NT2/D1 (cell line): ENCODE results near the gene GLIS1.
"Not testable (repeated sequence)": the region's sequence is repeated elsewhere in the genome, so short reads cannot be mapped to it uniquely, and the experiment has no call there.

ENCODE experiments used
- DNase-seq: peaks from one replicate; pipeline ENCODE4 v3.0.0-alpha.2; 2011; ENCODE audit warnings: low read depth, low spot score
- H3K27me3 ChIP-seq: 2 replicates; pipeline ENCODE4 v1.6.0; 2011; ENCODE audit warnings: mild to moderate bottlenecking; ENCODE audit not compliant: insufficient read length, insufficient read depth
- H3K36me3 ChIP-seq: 2 replicates; pipeline ENCODE4 v1.6.1; 2011; ENCODE audit warnings: mild to moderate bottlenecking, low read length, mixed read lengths; ENCODE audit not compliant: insufficient read depth, insufficient read length
- H3K4me1 ChIP-seq: 2 replicates; pipeline ENCODE4 v1.5.1; 2011; ENCODE audit not compliant: insufficient read depth, insufficient read length
- H3K4me3 ChIP-seq: 2 replicates; pipeline ENCODE4 v1.5.1; 2011; ENCODE audit warnings: low read depth; ENCODE audit not compliant: insufficient read length
- H3K9ac ChIP-seq: 2 replicates; pipeline ENCODE4 v1.6.0; 2011; ENCODE audit warnings: low read depth; ENCODE audit not compliant: insufficient read length
- H3K9me3 ChIP-seq: 2 replicates; pipeline ENCODE4 v1.5.1; 2011; ENCODE audit warnings: mild to moderate bottlenecking, low read length; ENCODE audit not compliant: insufficient read depth
- SUZ12 ChIP-seq: IDR thresholded peaks from 2 replicates; pipeline ENCODE4 v1.6.1; 2011; ENCODE audit not compliant: insufficient read length, insufficient read depth; ENCODE audit errors: extremely low read depth
- YY1 ChIP-seq: IDR thresholded peaks from 2 replicates; pipeline ENCODE4 v1.6.1; 2011; ENCODE audit not compliant: insufficient read length, insufficient read depth
- ZNF274 ChIP-seq: IDR thresholded peaks from 2 replicates; pipeline ENCODE4 v1.6.1; 2011; ENCODE audit warnings: mild to moderate bottlenecking, low read depth, low read length

GLIS1 gene

DNA sequence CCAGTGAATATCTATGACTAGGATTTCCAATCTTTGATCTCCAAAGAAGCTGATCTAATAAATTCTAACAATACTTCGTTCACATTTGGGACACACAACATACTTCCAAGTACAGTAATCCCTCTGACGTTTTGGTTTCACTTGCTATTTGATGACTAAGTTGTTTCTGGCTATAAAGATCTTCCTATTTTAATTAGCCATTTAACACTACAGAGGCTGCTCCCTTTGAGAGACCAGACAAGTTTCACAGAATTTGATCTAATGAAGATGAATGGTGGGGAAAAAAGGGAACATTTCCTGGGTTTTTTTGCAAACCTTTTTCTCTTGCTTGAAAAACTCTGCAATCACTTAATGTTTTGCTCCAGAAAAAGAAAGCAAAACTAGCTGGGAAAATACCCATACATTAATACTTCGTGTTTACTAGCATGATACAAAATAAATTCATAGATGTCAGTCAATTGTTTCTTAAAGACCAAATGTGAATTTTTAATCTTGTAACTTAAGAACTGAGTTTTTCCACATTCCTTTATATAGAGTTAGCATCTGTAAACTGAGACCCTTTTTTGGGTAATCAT lies 28.0 kb upstream of the GLIS1 start:
- no peak overlapping the region for H3K4me3 ChIP-seq
- DNase-seq = no peak
- peaks cover 57% of the 10 kb centered on the region for H3K36me3 ChIP-seq
- no peaks in the 10 kb centered on the region for H3K4me1 ChIP-seq
- TF ChIP-seq YY1 = no peak
- H3K9ac ChIP-seq = no peak overlapping the region
- no peaks in the 10 kb centered on the region for H3K9me3 ChIP-seq
- no peaks in the 10 kb centered on the region for H3K27me3 ChIP-seq

DNA sequence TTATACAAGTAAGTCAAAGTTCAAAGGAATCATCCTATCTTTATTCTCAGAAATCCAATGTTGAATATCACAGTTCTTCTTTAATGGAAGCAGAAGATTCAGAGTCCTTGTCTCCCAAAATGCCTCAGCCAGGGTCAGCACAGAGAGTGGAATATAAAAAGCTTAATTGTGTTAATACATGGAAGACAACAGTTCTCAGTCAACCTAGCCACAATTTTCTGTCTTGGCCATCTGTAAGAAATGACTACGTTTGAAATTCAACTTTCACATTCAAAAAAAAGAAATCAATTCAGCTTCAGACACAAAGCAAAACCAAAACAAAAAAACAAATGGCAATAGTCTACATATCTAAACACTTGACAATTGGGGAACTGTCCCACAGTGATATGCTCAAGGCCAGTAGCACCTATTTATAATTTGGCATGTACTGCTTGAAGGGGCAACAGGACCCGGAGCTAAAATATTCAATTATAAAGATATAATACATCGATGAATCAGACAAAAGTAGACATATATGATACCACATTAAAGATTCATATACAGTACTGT lies 27.3 kb upstream of the GLIS1 start:
- no peak for TF ChIP-seq ZNF274
- no peak for TF ChIP-seq YY1
- no peak for TF ChIP-seq SUZ12
- Histone ChIP-seq H3K36me3 (peaks cover 50% of the 10 kb centered on the region), H3K4me3 (no peak overlapping the region), H3K4me1 (no peaks in the 10 kb centered on the region), H3K9me3 (no peaks in the 10 kb centered on the region), H3K27me3 (no peaks in the 10 kb centered on the region), H3K9ac (no peak overlapping the region)
- DNase-seq = no peak

DNA sequence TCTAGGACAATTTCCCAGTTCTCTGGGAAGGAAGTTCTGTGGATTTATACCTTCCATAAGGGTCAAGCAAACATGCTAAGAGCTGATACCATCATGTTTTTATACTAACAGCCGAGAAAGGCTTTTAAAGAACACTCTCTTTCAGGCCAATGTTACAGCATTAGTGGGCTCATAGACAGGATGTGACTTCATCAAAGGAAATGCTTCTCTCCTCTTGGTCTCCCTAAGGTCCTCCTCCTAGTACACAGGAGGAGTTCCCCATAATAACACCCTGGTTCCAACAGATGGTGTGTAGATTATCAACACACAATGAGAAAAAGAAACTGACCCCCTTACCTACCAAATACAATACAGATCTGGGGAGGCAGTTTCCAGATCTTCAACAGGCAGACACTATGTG lies 26.7 kb upstream of the GLIS1 start:
- Histone ChIP-seq H3K4me3 (no peak overlapping the region), H3K4me1 (no peaks in the 10 kb centered on the region), H3K36me3 (peaks cover 44% of the 10 kb centered on the region), H3K9me3 (no peaks in the 10 kb centered on the region), H3K27me3 (no peaks in the 10 kb centered on the region), H3K9ac (no peak overlapping the region)
- no peak for DNase-seq
- no peak for TF ChIP-seq YY1

DNA sequence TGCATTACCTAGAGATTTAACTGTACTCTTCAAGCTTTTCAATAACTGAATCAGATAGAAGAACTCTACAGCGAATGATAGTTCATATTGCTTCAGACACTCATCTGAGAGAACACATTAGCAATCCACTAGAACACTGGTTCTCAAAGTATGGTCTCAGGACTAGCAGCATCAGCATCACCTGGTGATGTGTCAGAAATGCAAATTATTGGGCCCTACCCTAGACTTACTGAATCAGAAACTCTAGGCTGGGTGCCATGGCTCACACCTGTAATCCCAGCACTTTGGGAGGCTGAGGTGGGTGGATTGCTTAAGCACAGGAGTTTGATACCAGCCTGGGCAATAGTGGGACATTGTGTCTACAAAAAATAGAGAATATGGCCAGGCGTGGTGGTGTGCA lies 24.9 kb upstream of the GLIS1 start:
- H3K36me3 ChIP-seq = peaks cover 34% of the 10 kb centered on the region
- DNase-seq = no peak
- TF ChIP-seq ZNF274 (no peak), SUZ12 (no peak), YY1 (no peak)
- H3K4me1 ChIP-seq = no peaks in the 10 kb centered on the region
- H3K4me3 ChIP-seq = no peak overlapping the region
- H3K9ac ChIP-seq = no peak overlapping the region
- no peaks in the 10 kb centered on the region for H3K27me3 ChIP-seq
- peaks cover 3% of the 10 kb centered on the region; the same call in 1 of the 2 replicates for H3K9me3 ChIP-seq

DNA sequence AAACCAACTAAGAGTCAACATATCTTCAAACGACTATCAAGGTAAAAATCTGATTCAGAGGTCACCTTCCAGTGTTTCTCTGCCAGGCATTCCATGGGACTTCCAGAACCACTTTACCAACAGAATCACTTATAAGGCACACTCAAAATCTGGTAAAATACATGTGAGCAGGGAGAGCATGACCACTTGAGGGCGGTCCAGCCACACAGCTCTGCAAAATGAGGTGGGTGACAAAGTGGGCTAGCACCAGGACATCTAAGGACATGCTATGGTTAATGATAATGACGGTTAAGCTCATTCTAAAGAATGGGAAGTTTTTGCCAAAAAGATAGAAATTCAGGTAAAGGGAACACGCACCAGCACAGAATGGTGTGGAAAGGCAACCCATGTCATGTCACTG lies 24.5 kb upstream of the GLIS1 start:
- no peak for TF ChIP-seq SUZ12
- TF ChIP-seq YY1 = no peak
- no peak for TF ChIP-seq ZNF274
- H3K9me3 ChIP-seq = peaks cover 4% of the 10 kb centered on the region; the same call in 1 of the 2 replicates
- peaks cover 30% of the 10 kb centered on the region for H3K36me3 ChIP-seq

DNA sequence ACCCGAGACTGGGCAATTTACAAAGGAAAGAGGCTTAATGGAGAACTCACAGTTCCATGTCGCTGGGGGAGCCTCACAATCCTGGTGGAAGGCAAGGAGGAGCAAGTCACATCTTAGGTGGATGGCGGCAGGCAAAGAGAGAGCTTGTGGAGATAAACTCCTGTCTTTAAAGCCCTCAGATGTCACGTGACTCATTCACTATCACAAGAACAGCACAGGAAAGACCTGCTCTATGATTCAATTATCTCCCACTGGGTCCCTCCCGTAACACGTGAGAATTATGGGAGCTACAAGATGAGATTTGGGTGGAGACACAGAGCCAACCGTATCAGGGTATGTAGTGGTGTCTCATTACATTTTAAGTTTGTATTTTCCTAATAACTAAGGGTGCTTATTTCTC lies 21.5 kb upstream of the GLIS1 start:
- H3K27me3 ChIP-seq, H3K36me3 ChIP-seq, H3K4me3 ChIP-seq, H3K4me1 ChIP-seq, H3K9ac ChIP-seq, H3K9me3 ChIP-seq, DNase-seq: not testable (repeated sequence)

More for the DNA sequence above, 24.5 kb upstream of the GLIS1 start:
- Histone ChIP-seq H3K27me3 (no peaks in the 10 kb centered on the region), H3K4me3 (no peak overlapping the region), H3K9ac (no peak overlapping the region), H3K4me1 (no peaks in the 10 kb centered on the region)
- no peak for DNase-seq

DNA sequence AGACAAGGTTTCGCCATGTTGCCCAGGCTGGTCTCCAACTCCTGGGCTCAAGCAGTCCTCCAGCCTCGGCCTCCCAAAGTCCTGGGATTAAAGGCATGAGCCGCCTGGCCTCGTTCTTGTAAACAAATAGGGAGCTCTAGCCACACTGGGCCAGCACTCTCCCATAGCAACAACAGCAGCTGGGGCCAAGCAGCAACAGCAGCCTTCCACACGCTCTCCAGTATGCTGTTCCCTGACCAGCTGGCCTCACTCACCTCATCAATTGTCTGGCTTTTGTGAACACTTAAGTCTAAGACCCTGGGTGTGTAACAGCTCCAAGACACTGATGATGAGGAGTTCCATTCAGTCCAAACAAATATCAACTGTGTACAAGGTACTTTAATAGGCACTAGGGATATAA lies 16.9 kb upstream of the GLIS1 start:
- H3K9me3 ChIP-seq = peaks cover 4% of the 10 kb centered on the region; the same call in 1 of the 2 replicates
- TF ChIP-seq YY1 (no peak), ZNF274 (no peak), SUZ12 (no peak)
- H3K4me3 ChIP-seq = no peak overlapping the region
- H3K4me1 ChIP-seq = no peaks in the 10 kb centered on the region
- H3K36me3 ChIP-seq = no peaks in the 10 kb centered on the region
- no peak overlapping the region for H3K9ac ChIP-seq
- H3K27me3 ChIP-seq = no peaks in the 10 kb centered on the region
- no peak for DNase-seq
